GF-D8 (cell line): ENCODE data around the gene FUT7.
"Not testable (repeated sequence)": the region's sequence is repeated elsewhere in the genome, so short reads cannot be mapped to it uniquely, and the experiment has no call there.

Experiments
- DNase-seq: peaks from one replicate; lab custom pipeline; 2025; lab: John Stamatoyannopoulos, UW

The FUT7 gene

DNA sequence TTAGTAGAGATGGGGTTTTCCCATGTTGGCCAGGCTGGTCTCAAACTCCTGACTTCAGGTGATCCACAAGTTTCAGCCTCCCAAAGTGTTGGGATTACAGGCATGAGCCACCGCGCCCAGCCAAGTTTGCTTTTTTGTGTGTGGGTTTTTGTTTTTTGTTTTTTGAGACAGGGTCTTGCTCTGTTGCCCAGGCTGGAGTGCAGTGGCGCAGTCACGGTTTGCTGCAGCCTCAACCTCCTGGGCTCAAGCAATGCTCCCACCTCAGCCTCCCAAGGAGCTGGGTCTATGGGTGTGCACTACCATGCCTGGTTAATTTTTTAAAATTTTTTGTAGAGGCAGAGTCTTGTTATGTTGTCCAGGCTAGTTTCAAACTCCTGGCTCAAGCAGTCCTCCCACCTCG lies 1.6 kb upstream of the FUT7 start:
- not testable (repeated sequence) for DNase-seq

DNA sequence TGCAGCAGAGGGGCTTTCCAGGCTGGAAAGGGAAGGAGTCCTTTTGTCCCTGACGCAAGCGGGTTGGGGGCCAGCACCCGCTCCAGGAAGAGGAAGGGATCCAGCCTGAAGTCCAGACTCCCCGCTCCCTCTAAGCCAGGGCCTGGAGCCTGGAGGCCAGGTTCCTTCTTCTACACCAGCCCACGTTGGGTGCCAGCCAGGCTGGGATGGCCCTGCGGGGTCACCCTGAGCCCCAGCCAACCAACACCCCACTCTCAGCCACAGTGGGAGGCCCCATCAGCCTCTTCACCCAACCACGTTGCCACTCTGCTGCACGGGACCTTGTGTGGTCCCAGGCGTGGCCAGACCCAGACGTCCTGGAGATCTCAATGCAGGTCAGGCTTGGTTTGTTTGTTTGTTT lies 970 bp upstream of the FUT7 start:
- peak; percentile 86 for DNase-seq

DNA sequence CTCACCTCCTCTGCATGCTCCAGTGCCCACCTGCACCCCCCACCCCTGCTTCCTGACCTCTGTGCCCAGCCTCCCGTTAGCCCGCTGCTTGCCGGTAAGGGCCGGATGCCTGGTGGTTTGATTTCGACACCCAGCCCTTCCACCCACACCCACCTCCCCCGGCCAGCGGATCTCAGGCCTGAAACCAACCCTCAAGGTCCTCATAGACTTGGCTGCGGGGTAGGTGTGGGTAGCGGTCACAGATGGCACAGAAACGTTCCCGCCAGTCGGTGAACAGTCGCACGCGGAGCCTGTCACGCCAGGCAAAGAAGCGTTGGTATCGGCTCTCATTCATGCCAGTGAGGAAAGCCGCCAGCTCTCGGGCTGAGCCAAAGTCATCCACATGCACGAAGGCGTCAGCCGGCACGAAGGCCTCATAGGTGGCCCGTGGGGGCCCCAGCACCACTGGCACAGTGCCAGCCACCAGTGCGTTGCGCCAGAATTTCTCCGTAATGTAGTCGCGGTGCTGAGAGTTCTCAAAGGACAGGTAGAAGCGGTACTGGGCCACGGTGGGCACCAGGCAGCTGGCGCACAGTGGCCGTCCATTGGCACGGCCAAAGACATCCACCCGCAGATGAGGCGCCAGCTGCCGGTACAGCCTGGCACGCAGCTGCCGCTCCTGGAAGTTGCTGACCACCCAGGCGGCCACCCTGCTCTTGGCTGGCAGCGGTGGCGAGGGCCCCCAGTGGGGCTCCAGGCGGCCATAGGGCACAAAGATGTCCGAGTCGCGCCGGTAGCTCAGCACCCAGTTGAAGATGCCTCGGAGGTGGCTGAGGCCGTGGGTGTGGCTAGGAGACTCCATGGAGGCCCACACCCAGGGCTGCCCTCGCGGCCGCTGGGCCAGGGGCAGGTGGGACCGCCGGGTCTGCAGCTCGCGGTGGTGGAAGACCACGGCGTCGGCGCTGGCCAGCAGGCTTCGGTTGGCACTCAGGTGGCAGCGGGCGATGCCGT lies 1.1 kb downstream of the FUT7 start:
- peak; percentile 92 for DNase-seq

DNA sequence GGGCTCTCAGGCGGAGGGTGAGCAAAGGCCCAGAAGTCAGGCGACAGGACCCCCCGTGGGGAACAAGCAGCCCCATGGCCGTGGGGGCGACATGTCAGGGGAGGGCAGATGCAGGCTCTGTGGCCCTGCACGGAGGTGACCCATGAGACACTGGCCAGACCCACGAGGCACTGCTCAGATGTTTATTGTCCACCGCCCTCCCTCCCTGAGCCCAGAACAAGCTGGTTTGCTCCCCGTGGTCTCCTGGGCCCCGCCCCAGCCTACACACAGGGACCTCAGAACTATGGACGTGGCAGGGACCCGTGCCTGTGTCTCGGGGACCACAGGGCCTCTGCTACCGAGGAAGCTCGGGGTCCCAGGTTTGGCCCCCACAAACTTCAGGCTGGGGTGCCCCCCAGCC lies 1.9 kb downstream of the FUT7 start:
- DNase-seq, result peak; percentile 42

DNA sequence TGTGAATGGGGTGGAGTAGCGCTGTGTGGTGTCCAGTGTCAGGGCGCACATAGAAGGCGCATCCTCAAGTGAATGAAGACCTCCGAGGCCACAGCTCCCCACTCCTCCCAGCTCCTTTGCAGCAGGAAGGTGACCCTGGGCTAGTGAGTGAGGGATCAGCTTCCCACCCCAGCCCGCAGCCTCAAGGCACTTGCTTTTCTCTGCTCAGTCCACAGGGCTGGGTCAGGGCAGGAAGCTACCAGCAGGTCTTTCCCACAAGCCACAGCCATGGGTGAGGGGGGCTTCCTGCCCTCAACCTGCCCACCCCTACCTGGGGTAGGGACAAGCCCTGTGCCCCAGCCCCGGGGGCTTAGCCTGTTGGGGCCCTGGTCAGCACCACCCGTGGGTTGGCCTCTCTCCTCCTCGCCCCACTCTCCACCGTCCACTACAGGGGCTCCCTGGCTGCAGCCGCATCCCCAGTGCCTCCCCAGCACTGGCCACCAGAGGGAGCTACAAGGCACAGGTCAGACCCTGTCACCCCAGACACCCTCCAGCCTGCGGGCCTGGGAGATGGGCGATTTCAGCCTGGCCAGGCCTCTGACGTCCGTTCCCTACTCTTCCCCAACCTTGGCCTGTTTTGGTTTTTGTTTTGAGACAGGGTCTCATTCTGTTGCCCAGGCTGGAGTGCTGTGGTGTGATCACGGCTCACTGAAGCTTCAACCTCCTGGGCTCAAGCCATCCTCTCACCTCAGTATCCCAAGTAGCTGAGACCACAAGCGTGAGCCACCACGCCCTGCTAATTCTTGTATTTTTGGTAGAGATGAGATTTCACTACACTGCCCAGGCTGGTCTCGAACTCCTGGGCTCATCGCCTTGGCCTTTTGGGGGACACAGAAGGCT lies 2.6 kb downstream of the FUT7 start:
- DNase-seq, result peak; percentile 74

DNA sequence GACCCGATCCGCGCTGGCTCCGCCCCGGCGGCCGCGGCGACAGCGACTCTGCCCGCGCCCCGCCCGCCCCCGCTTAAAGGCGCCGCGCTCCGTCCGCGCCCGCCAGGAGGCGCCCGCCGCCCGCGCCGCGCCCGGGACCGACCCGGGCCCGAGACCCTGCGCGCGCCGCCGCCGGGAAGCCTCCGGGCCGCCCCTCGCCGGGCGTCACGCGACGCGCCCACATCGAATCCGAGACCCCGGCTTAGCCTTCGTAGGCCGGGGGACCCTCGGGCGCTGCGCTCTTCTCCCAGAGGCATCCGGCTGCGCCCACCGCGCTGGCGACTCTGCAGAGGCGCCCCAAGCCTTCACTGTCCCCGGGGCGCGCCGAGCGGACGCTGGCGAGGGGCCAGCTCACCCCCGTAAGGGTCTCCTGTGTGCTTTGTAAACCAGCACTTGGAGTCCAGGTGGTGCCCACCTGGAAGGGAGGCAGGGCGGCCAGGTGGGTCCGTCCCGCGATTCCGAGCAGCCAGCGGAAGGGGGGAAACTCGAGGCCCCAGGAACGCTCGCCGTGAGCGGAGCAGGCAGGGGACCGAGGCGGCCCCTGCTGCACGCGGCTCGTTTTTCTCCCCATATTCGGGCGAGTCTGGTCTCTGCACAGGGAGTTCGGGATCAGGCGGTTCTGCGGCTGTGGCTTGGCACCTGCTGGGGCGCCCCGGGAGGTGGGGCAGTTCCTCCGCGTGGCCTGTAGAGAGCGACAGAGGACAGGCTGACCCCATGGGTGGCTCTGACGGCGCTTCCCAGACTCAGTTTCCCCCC lies 3.4 kb downstream of the FUT7 start:
- DNase-seq, result peak; percentile 25

DNA sequence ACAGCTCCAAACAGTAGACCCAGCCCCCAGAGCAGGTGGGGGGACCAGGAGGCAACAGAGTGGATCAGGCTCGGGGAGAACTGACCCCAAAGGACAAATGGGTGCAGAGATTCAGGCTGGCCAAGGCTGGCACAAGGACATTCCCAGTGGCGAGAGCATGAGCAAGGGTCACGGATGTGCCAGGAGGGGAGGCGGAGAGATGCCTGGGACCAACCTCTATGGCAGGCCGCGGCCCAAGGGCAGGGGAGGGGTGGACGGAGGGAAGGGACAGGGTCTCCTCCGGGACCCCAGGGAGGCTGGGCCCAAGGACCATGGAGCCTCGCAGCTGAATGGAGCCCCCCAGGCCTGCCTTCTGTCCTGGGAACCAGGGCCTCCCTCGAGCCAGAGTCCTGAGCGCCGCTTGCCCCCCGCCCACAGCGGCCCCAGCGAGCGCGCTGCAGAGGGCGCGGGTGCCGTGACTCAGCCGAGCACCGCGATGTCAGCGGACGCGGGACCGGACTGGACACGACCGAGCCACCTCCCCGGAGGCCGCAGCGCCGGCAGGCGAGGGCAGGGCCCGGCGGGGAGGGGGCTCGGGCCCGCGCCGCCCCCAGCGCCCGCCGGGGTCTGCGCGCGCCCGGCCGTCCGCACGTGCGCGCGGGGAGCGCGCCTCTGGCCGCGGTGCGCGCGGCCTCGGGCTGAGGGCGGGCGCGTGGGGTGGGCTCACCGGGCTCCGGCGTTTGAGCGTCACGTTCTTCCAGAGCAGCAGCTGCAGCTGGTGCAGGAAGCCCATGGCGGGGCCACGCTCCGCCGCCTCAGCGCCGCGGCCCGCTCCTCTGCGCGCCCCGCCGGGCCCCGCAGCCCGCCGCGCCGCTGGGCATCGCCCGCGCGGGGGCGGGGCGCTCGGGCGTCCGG lies 4.3 kb downstream of the FUT7 start, which contains the start of gene ABCA2:
TSS of gene ABCA2 (minus strand) at position 869 of the 894 bp plus-strand sequence. CDS start at position 772, 97 bp downstream.
- no peak for DNase-seq

DNA sequence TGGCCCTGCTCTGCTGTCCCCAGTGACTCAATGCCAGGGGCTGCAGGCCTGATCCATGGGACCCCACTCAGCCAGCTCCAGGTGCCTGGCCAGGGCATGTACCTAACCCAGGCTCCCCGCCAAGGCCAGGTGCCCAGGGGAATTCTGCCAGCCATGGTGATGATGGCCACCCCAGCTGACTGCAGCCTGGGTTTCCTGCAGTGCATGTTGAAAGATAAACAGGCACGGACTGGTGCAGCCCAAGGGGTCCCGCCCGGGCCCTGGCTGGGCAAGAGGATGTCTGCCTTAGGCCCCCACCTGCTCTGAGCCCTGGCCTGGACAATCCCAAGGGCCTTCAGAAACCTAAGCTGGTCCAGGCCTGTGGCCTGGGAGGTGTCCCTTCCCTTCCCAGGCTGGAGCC lies 5.1 kb downstream of the FUT7 start:
- no peak for DNase-seq

DNA sequence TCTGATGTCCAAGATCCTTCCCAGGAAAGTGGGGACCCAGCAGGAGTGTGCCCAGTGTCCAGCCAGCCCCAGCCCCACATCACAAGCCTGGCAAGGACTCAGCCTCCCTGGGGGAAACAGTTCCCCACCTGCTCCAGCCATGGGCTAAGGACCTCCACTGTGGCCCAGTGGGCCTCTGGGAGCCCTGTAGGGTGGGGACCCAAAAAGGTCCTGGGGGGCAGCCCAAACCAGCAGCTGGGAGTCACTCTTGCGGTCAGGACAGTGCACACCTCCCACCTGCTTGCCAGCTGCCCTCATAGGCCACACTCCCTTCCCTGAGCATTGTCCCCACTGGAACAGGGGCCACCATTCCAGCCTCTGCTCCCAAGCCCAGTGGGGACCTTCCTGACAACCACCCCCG lies 5.5 kb downstream of the FUT7 start:
- DNase-seq, result no peak

DNA sequence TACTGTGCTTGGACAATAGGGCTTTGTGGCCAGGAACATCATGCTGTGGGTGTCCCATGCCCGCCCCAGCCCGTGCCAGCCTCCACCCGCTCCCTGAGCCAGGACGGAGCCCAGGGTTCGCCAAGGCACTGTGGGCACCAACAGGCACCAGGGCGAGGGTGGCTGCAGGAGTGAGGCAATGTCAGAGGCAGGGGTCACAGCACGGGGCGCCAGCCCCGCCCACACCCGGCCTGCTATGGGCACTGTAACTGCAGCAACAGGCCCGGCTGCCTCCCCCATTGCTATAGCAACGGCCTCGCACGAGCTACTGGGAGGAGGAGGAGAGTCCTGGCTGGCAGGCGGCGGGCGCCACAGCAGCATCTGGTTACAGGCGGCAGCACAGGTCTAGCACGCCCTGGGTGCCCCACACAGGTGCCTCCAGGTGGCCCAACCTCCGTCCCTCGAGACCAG lies 6.3 kb downstream of the FUT7 start:
- DNase-seq, result no peak

DNA sequence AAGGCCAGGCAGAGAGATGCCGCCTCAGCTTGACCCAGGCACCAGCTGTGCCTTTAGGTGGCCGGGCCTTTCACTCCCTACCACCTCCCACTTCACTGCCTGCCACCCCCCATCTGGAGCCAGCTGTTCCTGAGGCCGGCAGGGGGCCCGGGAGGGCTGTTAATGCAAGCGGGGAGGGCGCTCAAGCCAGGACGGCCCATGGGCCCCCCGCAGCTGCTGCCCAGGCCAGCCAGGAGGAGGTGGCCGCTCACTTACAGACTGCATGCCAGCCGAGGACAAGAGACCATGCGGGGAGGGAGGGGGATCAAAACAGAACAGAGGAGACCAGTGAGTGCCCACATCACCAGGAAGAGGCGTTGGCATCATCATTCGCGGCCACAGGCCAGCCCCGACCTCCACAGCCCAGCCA lies 8.3 kb downstream of the FUT7 start:
- no peak for DNase-seq

DNA sequence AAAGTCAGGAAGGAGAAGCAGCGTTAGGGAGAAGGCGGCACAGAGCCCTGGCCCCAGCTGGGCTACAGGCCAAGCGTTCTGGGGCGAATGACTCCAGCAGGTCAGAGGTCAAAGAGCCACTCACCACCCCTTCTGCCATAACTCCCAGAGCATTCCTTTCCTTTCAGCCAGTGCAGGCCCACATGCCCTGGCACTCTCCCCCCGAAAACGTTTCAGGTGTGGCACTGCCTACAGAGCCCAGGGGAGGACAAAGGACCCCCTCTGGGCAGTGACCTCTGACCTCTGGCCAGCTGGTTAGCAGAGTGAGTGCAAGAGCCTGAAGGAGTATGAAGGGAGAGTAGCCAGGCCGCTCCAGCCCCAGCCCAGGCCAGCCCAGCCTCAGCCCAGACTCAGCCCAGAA lies 8.7 kb downstream of the FUT7 start:
- DNase-seq, result no peak

DNA sequence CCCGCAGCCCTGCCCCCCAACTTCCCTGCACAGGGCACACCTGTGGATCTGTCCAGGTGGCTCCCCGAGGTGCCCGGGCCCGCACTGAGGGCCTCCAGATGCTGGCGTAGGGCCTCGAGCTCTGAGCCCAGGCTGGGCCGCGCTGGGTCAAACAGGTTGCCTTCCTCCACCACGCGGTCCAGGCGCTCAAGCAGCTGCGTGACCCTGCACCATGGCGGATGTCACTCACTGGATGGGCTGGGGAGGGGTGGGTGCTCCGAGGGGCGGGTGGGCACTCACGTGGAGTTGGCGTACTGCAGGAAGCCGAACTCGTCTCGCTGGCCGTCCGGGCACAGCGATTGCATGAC lies 9.3 kb downstream of the FUT7 start:
- DNase-seq, result no peak

DNA sequence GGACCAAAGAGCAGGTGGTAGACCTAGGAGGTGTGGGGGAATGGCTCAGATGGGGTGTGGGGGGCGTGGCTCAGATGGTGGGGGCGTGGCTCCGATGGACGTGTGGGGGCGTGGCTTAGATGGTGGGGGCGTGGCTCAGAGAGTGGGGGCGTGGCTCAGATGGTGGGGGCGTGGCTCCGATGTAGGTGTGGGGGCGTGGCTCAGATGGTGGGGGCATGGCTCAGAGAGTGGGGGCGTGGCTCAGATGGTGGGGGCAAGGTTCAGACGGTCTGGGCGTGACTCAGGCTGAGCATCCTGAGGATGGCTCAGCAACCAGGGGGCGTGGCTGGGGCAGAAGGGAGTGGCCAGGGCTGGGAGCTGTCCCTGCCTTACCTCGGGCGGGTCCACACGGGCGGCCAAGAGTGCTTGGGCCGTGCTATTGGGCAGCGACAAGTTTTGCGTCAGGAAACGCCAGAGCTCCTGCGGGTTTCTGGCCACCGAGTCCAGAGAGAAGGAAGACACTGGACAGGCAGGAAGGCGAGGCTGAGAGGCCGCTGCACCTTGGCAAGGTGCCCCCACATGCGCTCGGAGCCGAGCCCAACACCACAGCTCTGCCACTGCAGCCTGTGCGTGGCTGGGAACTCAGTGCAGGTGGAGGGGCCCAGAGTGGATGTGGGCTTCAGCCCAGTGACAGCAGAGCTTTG lies 9.8 kb downstream of the FUT7 start:
- no peak for DNase-seq

DNA sequence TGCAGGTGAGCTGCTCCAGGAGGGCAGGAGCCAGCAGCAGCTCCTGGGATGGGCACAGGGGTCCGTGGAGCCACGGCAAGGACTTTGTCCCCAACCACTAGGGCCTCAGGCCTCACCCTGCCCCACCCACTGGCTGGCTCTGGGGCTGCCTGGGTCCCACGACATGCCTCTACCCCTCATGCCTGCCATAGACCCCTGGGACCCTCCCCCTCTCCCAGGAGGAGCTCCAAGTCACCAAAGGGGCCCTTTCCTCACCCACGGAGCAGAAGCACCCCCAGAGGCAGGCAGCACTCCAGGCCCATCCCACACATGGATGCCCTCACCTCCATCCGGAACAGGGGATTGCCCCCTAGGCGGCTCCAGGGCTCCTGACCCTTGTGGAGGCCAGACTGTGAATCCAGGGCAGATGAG lies 10.3 kb downstream of the FUT7 start:
- DNase-seq, result no peak

DNA sequence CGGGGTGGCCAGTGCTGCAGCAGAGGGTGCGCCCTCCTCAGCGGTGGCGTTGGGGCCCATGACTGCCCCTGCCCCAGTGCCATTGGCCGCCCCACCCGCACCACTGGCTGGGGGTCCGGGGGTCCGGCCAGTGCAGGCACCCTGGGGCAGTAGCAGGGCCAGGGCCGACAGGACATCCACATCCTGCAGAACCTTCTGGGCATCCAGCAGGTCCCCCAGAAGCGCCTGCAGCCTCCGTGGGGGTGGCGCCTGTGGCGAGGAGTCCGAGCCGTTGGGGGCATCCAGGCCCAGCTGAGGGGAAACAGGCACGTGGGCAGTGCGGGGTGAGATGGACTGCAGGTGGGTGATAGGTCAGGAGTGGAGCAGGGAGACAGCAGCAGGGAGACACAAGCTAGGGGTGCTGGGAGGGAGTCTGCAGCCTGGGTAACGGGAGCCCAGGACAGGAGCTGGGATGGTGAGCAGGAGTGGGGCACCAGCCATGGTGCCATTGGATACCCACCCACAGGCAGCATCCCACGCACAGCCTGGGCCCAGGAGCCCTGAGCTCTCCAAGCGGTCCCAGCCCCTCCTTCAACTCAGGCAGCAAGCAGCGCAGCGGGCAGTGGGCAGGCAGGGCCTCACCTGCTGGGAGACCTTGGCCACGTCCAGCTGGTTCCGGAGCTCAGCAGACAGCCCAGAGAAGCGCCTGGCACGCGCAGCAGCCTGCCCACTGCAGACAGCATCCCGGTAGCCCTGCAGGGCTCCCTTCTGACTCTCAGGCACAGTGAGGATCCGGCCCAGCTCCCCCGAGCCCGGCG lies 10.9 kb downstream of the FUT7 start:
- DNase-seq, result no peak

DNA sequence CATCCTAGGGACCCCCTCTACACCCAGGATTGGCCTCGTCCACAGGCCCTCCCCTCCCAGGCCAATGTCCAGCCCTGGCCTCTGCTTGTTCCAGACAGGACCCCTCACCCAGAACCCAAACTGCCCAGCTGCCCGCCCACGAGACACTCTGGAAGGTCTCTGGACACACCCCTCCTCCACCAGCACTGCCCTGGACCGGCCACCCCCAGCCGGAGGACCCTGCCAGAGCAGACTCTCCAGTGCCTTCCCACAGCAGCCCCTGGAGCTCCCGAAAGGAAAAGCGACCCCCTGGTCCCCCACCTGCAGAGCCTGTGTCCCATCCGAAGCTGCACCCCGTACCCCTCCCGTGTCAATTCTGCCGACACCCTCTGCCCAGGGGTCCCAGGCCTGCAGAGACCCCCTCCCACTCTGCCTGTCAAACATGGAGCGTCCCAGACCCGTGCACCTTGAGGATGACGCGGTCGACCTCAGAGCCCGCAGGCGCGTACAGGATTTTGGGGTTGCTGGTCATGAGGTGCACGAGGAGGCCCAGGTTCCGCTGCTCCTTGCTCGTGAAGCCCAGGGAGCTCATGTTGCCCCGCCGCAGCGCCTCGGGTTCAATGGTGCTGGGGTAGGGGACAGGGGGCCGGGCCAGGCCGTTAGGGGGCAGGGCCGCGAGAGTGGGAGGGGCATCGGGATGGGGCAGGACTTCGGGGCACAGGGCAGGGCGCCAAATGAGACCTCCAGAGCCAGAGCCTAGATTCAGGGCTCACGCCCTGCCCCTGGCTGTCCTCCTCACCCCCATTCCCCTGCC lies 11.8 kb downstream of the FUT7 start:
- no peak for DNase-seq

DNA sequence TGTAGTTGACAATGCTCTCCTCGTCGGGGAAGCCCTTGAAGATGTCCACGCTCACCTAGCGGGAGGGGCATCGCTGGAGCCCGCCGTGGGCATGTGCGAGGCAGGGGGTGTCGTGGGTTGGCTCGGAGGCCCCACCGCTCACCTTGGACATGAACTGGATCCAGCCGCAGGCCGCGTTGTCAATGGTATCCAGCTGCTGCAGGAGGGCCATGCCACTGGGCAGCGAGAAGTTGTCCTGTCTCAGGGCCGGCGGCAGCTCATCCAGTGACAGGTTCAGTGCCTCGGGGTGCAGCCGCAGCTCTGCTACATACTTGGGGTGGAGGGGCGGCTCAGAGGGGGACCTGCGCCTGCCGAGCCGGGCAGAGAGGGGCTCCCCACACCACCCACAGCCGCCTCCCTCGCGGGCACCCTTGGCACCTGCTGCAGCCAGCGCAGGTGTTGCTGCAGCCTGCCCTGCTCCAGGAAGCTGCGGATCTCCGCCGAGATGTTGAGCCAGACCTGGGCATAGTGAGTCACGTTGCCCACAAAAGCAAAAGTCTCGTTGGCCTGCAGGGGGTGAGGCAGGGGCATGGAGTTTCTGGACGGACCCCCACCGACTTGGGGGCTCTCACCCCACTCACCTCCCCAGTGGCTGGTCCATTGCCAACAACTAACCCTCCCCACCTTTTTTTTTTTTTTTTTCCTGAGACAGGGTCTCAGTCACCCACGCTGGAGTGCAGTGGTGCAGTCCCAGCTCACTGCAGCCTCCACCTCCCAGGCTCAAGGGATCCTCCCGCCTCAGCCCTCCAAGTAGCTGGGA lies 12.9 kb downstream of the FUT7 start:
- no peak for DNase-seq
